ENCODE data around the gene TNK2.

GRCh38 chr3:195918176-195918575, 9.8 kb upstream of the TNK2 start:
- TF ChIP-seq, protein P1, sequence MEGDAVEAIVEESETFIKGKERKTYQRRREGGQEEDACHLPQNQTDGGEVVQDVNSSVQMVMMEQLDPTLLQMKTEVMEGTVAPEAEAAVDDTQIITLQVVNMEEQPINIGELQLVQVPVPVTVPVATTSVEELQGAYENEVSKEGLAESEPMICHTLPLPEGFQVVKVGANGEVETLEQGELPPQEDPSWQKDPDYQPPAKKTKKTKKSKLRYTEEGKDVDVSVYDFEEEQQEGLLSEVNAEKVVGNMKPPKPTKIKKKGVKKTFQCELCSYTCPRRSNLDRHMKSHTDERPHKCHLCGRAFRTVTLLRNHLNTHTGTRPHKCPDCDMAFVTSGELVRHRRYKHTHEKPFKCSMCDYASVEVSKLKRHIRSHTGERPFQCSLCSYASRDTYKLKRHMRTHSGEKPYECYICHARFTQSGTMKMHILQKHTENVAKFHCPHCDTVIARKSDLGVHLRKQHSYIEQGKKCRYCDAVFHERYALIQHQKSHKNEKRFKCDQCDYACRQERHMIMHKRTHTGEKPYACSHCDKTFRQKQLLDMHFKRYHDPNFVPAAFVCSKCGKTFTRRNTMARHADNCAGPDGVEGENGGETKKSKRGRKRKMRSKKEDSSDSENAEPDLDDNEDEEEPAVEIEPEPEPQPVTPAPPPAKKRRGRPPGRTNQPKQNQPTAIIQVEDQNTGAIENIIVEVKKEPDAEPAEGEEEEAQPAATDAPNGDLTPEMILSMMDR (tag by site-specific recombination; IDR thresholded peaks at IDR 0.05): no peak
- no peak for TF ChIP-seq BCL6B (tag by site-specific recombination; IDR thresholded peaks at IDR 0.05)
- TF ChIP-seq REST (tag by site-specific recombination; IDR thresholded peaks at IDR 0.05): no peak
- TF ChIP-seq, protein P2, sequence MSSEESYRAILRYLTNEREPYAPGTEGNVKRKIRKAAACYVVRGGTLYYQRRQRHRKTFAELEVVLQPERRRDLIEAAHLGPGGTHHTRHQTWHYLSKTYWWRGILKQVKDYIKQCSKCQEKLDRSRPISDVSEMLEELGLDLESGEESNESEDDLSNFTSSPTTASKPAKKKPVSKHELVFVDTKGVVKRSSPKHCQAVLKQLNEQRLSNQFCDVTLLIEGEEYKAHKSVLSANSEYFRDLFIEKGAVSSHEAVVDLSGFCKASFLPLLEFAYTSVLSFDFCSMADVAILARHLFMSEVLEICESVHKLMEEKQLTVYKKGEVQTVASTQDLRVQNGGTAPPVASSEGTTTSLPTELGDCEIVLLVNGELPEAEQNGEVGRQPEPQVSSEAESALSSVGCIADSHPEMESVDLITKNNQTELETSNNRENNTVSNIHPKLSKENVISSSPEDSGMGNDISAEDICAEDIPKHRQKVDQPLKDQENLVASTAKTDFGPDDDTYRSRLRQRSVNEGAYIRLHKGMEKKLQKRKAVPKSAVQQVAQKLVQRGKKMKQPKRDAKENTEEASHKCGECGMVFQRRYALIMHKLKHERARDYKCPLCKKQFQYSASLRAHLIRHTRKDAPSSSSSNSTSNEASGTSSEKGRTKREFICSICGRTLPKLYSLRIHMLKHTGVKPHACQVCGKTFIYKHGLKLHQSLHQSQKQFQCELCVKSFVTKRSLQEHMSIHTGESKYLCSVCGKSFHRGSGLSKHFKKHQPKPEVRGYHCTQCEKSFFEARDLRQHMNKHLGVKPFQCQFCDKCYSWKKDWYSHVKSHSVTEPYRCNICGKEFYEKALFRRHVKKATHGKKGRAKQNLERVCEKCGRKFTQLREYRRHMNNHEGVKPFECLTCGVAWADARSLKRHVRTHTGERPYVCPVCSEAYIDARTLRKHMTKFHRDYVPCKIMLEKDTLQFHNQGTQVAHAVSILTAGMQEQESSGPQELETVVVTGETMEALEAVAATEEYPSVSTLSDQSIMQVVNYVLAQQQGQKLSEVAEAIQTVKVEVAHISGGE (tag by site-specific recombination; conservative IDR thresholded peaks at IDR 0.05; ENCODE audit: low read depth): no peak
- no peak for TF ChIP-seq PRDM10 (tag by site-specific recombination; IDR thresholded peaks at IDR 0.05)
- TF ChIP-seq ZNF837 (tag by site-specific recombination; IDR thresholded peaks at IDR 0.05): no peak
- no peak for TF ChIP-seq SETDB1 (IDR thresholded peaks at IDR 0.05; ENCODE audit: insufficient read length, low read length)
- no peak for TF ChIP-seq TRIM28 (IDR thresholded peaks at IDR 0.05; ENCODE audit: borderline replicate concordance, low read length)

All from HEK293 (cell line).